Loucy (cell line): Measurements from ENCODE around the gene ADAT2.

Experiments
- CTCF ChIP-seq: fragments of 200-600 bp; sonication (generic); conservative IDR thresholded peaks from 2 replicates; pipeline ENCODE4 v1.5.1; 2014; ENCODE audit warnings: mild to moderate bottlenecking, antibody characterized with exemption, low read length
- EZH2phosphoT487 ChIP-seq: fragments of 200-600 bp; IDR thresholded peaks from 2 replicates; pipeline ENCODE4 v1.6.1; 2018; ENCODE audit warnings: antibody characterized with exemption, mild to moderate bottlenecking, moderate library complexity, borderline replicate concordance

GRCh38 chr6:143490244-143490643, 39.7 kb upstream of the ADAT2 start:
- TF ChIP-seq CTCF (no peak), EZH2phosphoT487 (no peak)
